Peyer's patch (tissue), 4 donors: Measurements from ENCODE around the gene GALNT17.

Experiments
- CTCF ChIP-seq, 6 experiments: fragments of 450-650 bp in 4 of 6; fragments of 200-600 bp in 2 of 6; sonication (generic) in 1 of 6; IDR thresholded peaks; one replicate each; pipeline ENCODE4 v1.5.1; 2017 to 2019; ENCODE audit warnings: antibody characterized with exemption in 6 of 6, mild to moderate bottlenecking in 3 of 6, moderate library complexity in 1 of 6
- POLR2A ChIP-seq, 2 donors: fragments of 450-650 bp; IDR thresholded peaks; one replicate each; pipeline ENCODE4 v1.5.1; 2017; ENCODE audit warnings: antibody characterized with exemption in 2 of 2, mild to moderate bottlenecking in 2 of 2, moderate library complexity in 2 of 2

GRCh38 chr7:71740174-71740560 lies 608.2 kb downstream of the GALNT17 start:
- TF ChIP-seq CTCF (IDR thresholded peaks at IDR 0.05) (no peak), POLR2A (IDR thresholded peaks at IDR 0.05) (no peak)
